GM19035 (cell line): ENCODE data around the gene TGFBR3.
A peak's percentile ranks its signal among the peaks of the same experiment; 100 is the strongest.

Source experiments
- ATAC-seq: cut with Tn5 transposase; IDR thresholded peaks from one replicate; pipeline ENCODE4 v1.9.1; 2021; ENCODE audit not compliant: unreplicated experiment

The TGFBR3 gene

GRCh38 chr1:91885716-91886506, at the start of gene TGFBR3:
TSS of gene TGFBR3 (minus strand) at chr1:91886151. CDS start at chr1:91861531, 24,620 bp downstream.
- ATAC-seq, result peak; percentile 76

GRCh38 chr1:91929250-91929649, 43.3 kb upstream of the TGFBR3 start:
- ATAC-seq, result no peak

- ATAC-seq, result no peak
These were observed 42.1 kb upstream of the TGFBR3 start for GRCh38 chr1:91928026-91928425.

- no peak for ATAC-seq
These were observed 39.9 kb upstream of the TGFBR3 start for GRCh38 chr1:91925644-91926435.

- no peak for ATAC-seq
These were observed 38.2 kb upstream of the TGFBR3 start for GRCh38 chr1:91924146-91924545.

- ATAC-seq, result no peak
These were observed 34.0 kb upstream of the TGFBR3 start for GRCh38 chr1:91919962-91920361.

GRCh38 chr1:91916811-91917460, 31.0 kb upstream of the TGFBR3 start:
- no peak for ATAC-seq

GRCh38 chr1:91916046-91916445, 30.1 kb upstream of the TGFBR3 start:
- ATAC-seq, result no peak

GRCh38 chr1:91913018-91913417, 27.1 kb upstream of the TGFBR3 start:
- ATAC-seq, result no peak

GRCh38 chr1:91912266-91912665, 26.3 kb upstream of the TGFBR3 start:
- no peak for ATAC-seq

GRCh38 chr1:91901231-91901630, 15.3 kb upstream of the TGFBR3 start:
- no peak for ATAC-seq

GRCh38 chr1:91900562-91900961, 14.6 kb upstream of the TGFBR3 start:
- ATAC-seq, result no peak

GRCh38 chr1:91897016-91897415, 11.1 kb upstream of the TGFBR3 start:
- no peak for ATAC-seq

- no peak for ATAC-seq
These were observed 10.0 kb upstream of the TGFBR3 start for GRCh38 chr1:91895832-91896556.

GRCh38 chr1:91894036-91894761, 8.2 kb upstream of the TGFBR3 start:
- no peak for ATAC-seq

- ATAC-seq, result no peak
These were observed 6.0 kb upstream of the TGFBR3 start for GRCh38 chr1:91891969-91892368.

- no peak for ATAC-seq
These were observed 5.5 kb upstream of the TGFBR3 start for GRCh38 chr1:91891454-91891853.

- no peak for ATAC-seq
These were observed 3.9 kb upstream of the TGFBR3 start for GRCh38 chr1:91889717-91890459.

GRCh38 chr1:91885213-91885715, 687 bp downstream of the TGFBR3 start:
- ATAC-seq, result no peak
